HG02759 (cell line): Measurements from ENCODE around the gene ASPM.
"Not testable (repeated sequence)": the region's sequence is repeated elsewhere in the genome, so short reads cannot be mapped to it uniquely, and the experiment has no call there.

ENCODE experiments used
- ATAC-seq: cut with Tn5 transposase; IDR thresholded peaks from one replicate; pipeline ENCODE4 v1.9.1; 2021; ENCODE audit warnings: mild to moderate bottlenecking, moderate library complexity; ENCODE audit not compliant: unreplicated experiment

Gene ASPM

GRCh38 chr1:197145446-197146024 lies 934 bp downstream of the ASPM start:
- ATAC-seq: no peak

GRCh38 chr1:197144570-197145325 lies 1.7 kb downstream of the ASPM start:
- ATAC-seq: no peak

DNA sequence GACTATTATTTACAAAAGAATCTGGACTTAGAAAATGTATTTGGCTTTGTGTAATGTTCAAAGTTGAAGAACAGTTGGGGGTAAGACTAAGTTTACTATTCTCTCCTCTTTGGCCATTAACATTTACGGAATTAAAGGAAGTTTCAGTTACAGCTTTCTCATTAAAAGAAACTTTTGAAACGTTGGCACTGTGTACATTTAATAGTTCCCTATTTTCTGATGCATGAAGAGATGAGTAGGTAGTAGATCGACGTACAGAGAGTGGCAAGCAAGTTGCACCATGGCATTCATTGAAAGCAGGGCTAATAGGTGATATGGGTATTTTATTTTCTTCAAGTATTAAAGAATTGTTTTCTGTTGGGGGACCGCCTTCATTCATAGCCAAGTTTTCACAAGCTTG lies 3.2 kb downstream of the ASPM start:
- ATAC-seq: no peak

DNA sequence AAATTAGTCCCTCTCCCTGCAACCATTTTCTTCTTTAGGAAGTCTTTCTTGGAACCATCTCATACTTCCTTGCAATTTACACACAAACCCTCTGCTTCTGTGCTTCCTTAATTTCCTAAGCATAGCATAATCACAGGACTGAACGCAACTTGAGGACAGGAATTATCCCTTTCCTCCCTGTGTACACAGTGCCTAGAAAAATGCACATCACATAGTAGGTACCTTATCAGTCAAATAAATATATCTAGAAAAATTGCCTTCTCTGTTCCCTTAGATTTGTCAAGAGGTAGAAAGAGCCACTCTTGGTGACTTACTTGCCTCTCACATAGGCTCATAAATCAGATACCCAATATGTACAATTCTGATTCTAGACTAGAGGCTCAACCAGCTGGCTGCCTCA lies 4.9 kb downstream of the ASPM start:
- no peak for ATAC-seq

DNA sequence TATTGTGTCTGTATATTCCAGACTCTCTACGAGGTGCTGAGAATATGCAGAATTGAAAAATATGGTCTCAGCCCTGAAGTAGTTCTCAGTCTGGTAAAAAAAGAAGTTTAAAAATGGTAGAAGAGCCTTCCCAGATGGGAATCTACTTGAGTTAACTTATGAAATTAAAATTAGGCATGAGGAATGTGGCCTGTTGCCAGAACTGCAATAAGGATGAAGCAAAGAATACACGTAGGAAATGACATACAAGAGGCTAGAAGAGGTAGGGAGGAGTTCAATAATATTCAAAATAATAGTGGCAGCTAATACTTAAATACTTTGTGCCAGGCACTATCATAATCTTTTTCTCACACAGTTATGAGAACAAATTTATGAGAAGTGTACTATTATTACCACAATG lies 6.3 kb downstream of the ASPM start:
- ATAC-seq: no peak

DNA sequence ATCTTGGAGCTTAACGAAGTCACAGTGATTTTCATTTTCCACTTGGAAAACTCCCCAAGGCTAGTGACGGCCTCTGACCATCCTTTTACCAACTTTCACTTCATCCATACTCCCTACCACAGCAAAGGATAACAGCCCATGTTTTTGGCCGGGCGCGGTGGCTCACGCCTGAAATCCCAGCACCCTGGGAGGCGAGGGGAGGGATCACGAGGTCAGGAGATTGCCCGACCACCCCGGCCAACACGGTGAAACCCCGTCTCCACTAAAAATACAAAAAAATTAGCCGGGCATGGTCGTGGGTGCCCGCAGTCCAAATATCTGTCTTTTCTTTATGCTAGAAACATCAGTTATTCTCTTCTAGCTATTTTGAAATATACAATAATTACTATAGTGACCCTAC lies 7.3 kb downstream of the ASPM start:
- no peak for ATAC-seq

DNA sequence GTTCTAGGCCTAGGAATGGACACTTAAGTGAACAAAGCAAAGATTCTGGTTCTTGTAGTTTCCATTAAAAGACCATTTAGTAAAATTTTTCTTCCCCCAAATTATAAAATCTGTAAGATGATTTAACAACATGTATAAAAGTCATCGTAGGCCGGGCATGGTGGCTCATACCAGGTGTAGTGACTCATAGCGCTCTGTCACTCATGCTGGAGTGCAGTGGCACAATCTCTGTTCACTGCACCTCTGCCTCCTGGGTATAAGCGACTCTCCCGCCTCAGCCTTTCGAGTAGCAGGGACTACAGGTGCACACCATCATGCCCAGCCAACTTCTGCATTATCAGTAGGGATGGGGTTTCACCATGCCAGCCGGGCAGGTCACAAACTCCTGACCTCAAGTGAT lies 9.1 kb downstream of the ASPM start:
- no peak for ATAC-seq

DNA sequence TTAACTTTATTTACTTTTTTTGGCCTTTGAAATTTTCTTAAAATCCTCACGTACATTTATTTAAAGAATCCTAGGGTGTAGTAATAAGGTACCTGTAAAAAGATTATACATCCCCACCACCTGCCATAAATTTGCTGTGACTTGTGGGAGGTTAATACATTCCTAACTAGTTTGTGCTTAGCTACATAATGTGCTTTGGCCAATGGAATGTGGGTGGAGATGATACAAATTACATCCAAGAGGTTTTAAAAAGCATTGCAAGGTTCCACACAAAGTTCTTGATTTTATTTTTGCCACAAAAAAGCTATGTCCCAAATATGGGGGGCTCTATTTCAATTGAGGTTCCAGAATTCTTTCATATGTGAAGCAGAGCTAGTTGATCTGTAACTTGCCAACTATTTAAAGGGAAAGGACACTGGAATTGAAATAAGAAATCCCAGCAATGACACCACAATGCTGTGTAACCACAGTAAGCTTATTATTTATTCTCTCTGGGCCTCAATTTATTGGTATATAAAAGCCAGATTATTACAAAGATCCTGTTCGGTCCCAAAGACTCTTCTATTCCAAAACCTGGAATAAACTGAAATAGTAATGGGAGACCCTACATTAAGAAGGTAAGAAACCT lies 15.7 kb downstream of the ASPM start:
- ATAC-seq: no peak

GRCh38 chr1:197129698-197130097 lies 16.8 kb downstream of the ASPM start:
- no peak for ATAC-seq

DNA sequence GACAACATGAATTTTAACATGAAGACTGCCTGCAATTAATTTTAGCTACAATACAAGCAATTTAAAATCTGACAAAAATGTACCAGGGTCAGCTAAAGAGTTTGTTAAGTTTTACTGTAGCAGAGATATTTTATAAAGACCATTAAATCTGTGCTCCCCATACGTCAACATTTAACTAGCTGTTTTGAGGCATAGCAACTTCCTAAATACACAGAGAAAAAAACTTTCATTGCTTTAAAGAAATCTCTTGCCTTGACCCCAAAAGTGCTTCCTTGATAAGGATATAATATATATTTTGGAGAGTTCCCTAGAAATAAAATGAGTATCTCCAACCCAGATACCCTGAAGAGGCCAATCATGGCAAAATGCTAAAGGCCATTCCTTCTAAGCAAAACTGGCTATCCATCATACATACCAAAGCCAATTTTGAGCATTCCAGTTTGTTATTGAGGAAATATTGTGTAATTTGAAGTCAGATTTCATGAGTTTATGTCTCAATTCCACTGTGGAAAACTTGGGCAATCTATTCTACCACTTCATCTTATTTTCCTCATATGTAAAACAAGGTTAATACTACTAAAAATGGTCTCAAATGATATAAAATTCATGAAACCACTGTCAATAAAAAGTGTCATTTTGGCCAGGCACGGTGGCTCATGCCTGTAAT lies 19.1 kb downstream of the ASPM start:
- ATAC-seq: no peak

DNA sequence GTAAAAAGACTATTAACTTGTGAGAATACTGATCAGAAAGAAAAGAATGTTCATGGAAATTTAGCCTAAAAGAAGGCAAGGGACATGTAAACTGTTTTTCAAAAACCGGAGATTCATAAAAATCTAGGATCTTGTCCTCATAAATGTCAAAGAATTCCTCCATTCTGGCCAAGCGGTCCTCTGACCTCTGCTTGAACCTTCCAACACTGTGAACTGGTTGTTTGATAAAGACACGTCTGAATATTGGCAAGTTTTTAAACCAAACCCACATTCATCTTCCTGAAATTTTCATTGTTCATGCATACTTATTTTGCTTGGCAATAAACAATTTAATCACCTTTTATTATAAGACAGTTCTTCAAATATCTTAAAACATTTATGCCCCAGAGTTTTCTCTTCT lies 19.8 kb downstream of the ASPM start:
- ATAC-seq: no peak

GRCh38 chr1:197124376-197124775 lies 22.1 kb downstream of the ASPM start:
- ATAC-seq: no peak

DNA sequence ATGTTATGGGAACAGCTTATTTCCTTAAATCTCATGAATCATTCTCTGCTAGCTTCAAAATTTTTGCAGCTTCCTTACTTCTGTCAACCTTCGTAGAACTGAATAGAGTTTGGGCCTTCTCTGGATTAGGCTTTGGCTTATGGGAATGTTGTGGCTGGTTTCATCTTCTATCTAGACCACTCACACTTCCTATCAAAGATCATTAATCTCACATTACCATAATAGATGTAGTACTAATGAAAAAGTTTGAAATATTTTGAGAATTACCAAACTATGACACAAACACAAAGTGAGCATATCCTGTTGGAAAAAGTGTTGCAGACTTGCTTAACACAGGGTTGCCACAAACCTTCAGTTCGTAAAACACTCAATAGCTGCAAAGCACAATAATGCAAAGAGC lies 30.3 kb downstream of the ASPM start:
- ATAC-seq: no peak

DNA sequence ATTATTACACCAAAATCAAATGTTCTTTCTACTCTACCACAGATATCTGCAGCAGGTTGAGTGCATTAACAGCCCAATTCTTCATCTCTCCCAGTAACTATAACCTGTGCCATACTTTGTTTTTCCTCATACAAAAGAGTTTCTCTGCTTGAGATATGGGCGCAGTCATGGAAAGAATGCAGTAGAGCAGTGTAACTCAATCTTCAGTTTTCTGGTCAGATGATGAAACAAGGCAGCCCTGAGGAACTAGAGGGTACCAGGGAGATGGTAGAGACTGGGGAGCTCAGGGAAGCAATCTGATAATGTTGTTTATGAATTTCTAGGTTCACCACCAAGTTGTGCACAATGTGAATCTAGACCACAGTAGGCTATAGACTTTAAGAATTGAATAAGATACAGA lies 39.6 kb downstream of the ASPM start:
- ATAC-seq: no peak

DNA sequence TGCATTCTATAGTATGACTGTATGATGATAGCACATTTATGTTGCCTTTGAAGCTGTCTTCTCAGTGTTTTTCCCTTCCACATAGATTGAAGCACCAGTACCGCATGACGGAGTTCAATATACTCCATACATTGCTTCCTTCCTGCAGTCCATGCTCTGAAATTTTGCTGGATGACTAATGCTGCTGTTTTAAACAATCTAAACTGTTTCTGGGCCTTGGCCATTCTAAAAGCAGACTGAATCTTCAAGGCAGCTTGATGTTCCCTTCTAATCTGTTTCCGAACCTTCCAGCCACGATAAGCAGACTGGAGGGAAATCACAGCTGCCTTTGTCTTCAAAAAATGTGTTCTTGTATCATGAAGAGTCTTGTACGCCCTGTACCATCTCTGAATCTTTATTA lies 43.2 kb downstream of the ASPM start:
- ATAC-seq: no peak

DNA sequence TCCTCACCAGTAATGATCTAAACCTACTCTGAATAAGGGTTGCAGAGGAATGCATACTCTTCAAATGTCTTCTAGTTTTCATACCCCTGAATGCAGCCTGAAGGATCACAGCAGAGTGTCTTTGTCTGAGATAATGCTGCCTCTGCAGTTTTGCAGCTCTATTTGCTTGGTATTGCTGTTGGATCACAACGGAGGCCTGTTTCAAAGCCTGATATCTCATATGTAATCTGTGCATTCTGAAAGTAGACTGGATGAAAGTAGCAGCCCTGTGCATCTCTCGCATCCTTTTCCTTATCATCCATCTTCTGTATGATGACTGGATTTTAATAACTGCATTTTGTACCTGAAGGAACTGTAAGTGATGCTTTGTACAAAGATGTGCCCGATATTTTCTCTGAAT lies 44.5 kb downstream of the ASPM start:
- no peak for ATAC-seq

GRCh38 chr1:197100677-197101076 lies 45.8 kb downstream of the ASPM start:
- ATAC-seq: no peak

DNA sequence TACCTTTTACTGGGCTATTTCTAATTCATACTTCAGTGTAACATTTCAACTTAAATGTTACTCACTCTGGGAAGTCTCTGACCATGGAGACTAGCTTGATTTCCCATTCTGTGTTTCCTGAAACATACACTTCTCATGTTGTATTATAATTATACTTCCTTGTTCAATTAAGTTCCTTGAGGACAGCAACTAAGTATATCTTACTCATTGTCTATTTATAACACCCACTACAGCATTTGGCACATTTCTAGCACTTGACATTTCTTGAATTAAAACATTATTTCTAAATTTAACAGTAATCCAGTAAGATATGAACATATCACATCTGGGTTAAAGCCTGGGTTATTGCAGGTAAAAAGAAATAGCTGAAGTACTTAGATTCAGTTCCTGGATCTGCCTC lies 47.0 kb downstream of the ASPM start:
- no peak for ATAC-seq

- not testable (repeated sequence) for ATAC-seq
Measured at GRCh38 chr1:197096971-197097370, 49.5 kb downstream of the ASPM start.

GRCh38 chr1:197096137-197096536 lies 50.3 kb downstream of the ASPM start:
- ATAC-seq: no peak

DNA sequence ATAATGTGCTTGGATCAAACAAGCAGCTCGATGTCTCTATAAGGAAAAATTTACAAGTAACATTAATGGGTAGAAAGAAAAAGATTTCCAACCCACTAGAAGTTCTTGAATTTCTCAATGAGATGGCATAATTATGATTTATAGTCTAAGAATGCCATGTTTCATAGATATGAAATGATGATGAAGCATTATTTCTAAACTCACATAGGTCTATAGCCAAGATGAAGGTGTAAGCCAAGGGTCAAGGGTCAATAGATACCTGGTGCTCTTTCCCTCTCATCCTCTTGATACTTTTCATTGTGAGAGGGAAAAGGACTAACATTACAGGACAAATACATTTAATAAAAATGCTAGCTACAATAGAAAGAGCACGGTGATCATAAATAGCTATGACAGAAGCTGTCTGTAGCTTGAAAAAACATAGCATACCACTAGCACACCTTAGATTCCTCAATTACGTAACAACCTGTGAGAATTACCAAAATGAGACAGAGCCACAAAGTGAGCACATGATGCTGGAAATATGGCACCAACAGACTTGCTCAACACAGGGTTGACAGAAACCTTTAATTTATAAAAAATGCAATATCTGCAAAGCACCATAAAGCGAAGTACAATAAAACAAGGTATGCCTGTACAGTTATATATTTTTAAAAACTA lies 53.1 kb downstream of the ASPM start:
- ATAC-seq: no peak
